GDM1 (cell line): ENCODE data around the gene SCFD2.
"Not testable (repeated sequence)": the region's sequence is repeated elsewhere in the genome, so short reads cannot be mapped to it uniquely, and the experiment has no call there.

Source experiments
- DNase-seq: peaks from one replicate; lab custom pipeline; 2025; lab: John Stamatoyannopoulos, UW

The SCFD2 gene

GRCh38 chr4:53012738-53013137 is 353.1 kb downstream of the SCFD2 start:
- peak; percentile 55 for DNase-seq

GRCh38 chr4:53011259-53011905 is 354.5 kb downstream of the SCFD2 start:
- DNase-seq, result no peak

GRCh38 chr4:53010318-53010717 is 355.5 kb downstream of the SCFD2 start:
- DNase-seq, result no peak

GRCh38 chr4:53009824-53010223 is 356.0 kb downstream of the SCFD2 start:
- DNase-seq, result no peak

GRCh38 chr4:53007024-53007423 is 358.8 kb downstream of the SCFD2 start:
- DNase-seq, result no peak

- DNase-seq, result no peak
Observed at GRCh38 chr4:53005808-53006207, 360.1 kb downstream of the SCFD2 start.

- no peak for DNase-seq
Observed at GRCh38 chr4:53005149-53005546, 360.7 kb downstream of the SCFD2 start.

- no peak for DNase-seq
Observed at GRCh38 chr4:53004497-53005148, 361.2 kb downstream of the SCFD2 start.

- DNase-seq, result no peak
Observed at GRCh38 chr4:53003959-53004358, 361.9 kb downstream of the SCFD2 start.

- no peak for DNase-seq
Observed at GRCh38 chr4:53000560-53000959, 365.3 kb downstream of the SCFD2 start.

GRCh38 chr4:52999626-53000025 is 366.2 kb downstream of the SCFD2 start:
- no peak for DNase-seq

GRCh38 chr4:52998413-52998812 is 367.4 kb downstream of the SCFD2 start:
- DNase-seq, result no peak

- no peak for DNase-seq
Observed at GRCh38 chr4:52997132-52997416, 368.8 kb downstream of the SCFD2 start.

GRCh38 chr4:52996261-52997131 is 369.4 kb downstream of the SCFD2 start:
- DNase-seq, result no peak

- no peak for DNase-seq
Observed at GRCh38 chr4:52995360-52996030, 370.4 kb downstream of the SCFD2 start.

- DNase-seq, result no peak
Observed at GRCh38 chr4:52994567-52994966, 371.3 kb downstream of the SCFD2 start.

GRCh38 chr4:52993771-52994170 is 372.1 kb downstream of the SCFD2 start:
- no peak for DNase-seq

GRCh38 chr4:52992551-52992950 is 373.3 kb downstream of the SCFD2 start:
- DNase-seq, result not testable (repeated sequence)

GRCh38 chr4:52991472-52991871 is 374.4 kb downstream of the SCFD2 start:
- DNase-seq, result no peak

- no peak for DNase-seq
Observed at GRCh38 chr4:52990706-52991105, 375.2 kb downstream of the SCFD2 start.

GRCh38 chr4:52989865-52990264 is 376.0 kb downstream of the SCFD2 start:
- no peak for DNase-seq

GRCh38 chr4:52987392-52988056 is 378.3 kb downstream of the SCFD2 start:
- no peak for DNase-seq
